Pancreas (tissue), 10 donors: ENCODE results near the gene MAP2. TPM values are rescaled to one million over a fixed set of nuclear protein-coding genes. Genes with fewer than 3 reads are reported as not detected.

ENCODE experiments used
- ATAC-seq, 4 donors: fragments of 200-7000 bp; cut with Tn5 transposase; one replicate each; pipeline versions ENCODE4 v1.8.0 to v1.9.1; 2020; ENCODE audit warnings: mild to moderate bottlenecking in 4 of 4, moderate library complexity in 4 of 4
- DNase-seq, 6 donors: peaks; one replicate each; pipeline ENCODE4 v3.0.0-alpha.2; 2020
- FAIRE-seq: peaks from 2 replicates; lab custom pipeline; 2012; peaks lifted over from hg19 to GRCh38; lab: Jason Lieb, UNC
- H3K27ac ChIP-seq, 4 donors: fragments of 200-600 bp; sonication (generic); 1 replicate in 3 of 4; 2 replicates in 1 of 4; pipeline versions ENCODE4 v1.5.0 to v1.8.0; 2020
- H3K27me3 ChIP-seq, 4 donors: fragments of 200-600 bp; one replicate each; pipeline ENCODE4 v1.8.0; 2021
- H3K36me3 ChIP-seq, 3 donors: fragments of 200-600 bp; sonication (generic) in 1 of 3; one replicate each; pipeline versions ENCODE4 v1.5.0 to v1.8.0; 2020 to 2021
- H3K4me1 ChIP-seq, 3 donors: fragments of 200-600 bp; one replicate each; pipeline ENCODE4 v1.8.0; 2021
- H3K4me3 ChIP-seq, 4 donors: fragments of 200-600 bp; sonication (generic) in 2 of 4; one replicate each; pipeline versions ENCODE4 v1.5.0 to v1.8.0; 2020 to 2021
- H3K9me3 ChIP-seq, 4 donors: fragments of 200-600 bp; one replicate each; pipeline ENCODE4 v1.8.0; 2021
- CTCF ChIP-seq, 4 donors: fragments of 200-600 bp; sonication (generic) in 3 of 4; IDR thresholded peaks; one replicate each; pipeline versions ENCODE4 v1.5.0 to v1.8.0; 2021; ENCODE audit warnings: antibody characterized with exemption in 4 of 4
- WGBS, 2 donors: extraction: QIAGEN DNeasy Blood & Tissue Kit; methylation state at CpG; one replicate each; pipeline ENCODE4 v1.1.7; 2013; 5-methylcytosine and 5-hydroxymethylcytosine counted together
- intact Hi-C, 3 donors: fragments of 100-400 bp; cut with DNase I; formaldehyde crosslinking; loops; one replicate each; pipeline versions ENCODE4 v1.11.1 to v1.14.2; 2022
- polyA plus RNA-seq, 2 donors: library from polyadenylated mRNA; stranded (reverse); fragments of 200-250 nt; gene quantifications; one replicate each; pipeline ENCODE4 v1.2.3, GENCODE V29; 2013
- total RNA-seq, 6 donors: library from RNA; stranded (reverse); fragmentation: NEBNext Ultra II Directional in 4 of 6; extraction: Animal tissue kit (Norgen Biotek cat#: 25700) in 4 of 6; gene quantifications; one replicate each; pipeline versions ENCODE4 v1.2.1 to v1.2.4, GENCODE V29; 2021 to 2023
- donor health status: healthy with polysubstance abuse.
- donor health status: DM: no; HTN: no; CAD: no; lungs with moderate emphysema.
- donor health status: DM: no; HTN: no; CAD: no.
- donor health status: control.
- donor health status: control.
- donor health status: Bipolar disorder and iron deficiency.
- donor health status: DM: yes; HTN: yes; CAD: no.
- donor health status: DM: no; HTN: no; CAD: no.
- donor health status: DM: no; HTN: no; CAD: no.
- donor health status: DM: yes; HTN: yes; CAD: no.

MAP2 gene
- total and polyA plus RNA-seq, 8 donors = 6.9 to 23.9 (median 11.2) TPM

GRCh38 chr2:209696836-209697711, 273.2 kb downstream of the MAP2 start:
- Histone ChIP-seq H3K9me3 (no peaks in the 10 kb centered on the region), H3K4me3 (no peak overlapping the region), H3K27ac (no peak overlapping the region), H3K36me3 (no peaks in the 10 kb centered on the region), H3K4me1 (no peaks in the 10 kb centered on the region), H3K27me3 (no peaks in the 10 kb centered on the region)
- intact Hi-C loops = no loop called here
- 82 to 88% methylated on average over 8 of the region's 8 CpGs for WGBS, 2 donors
- TF ChIP-seq CTCF (IDR thresholded peaks at IDR 0.05) = no peak
- FAIRE-seq = no peak
- ATAC-seq = no peak
- no peak for DNase-seq

- Histone ChIP-seq H3K4me3 (no peak overlapping the region), H3K4me1 (no peaks in the 10 kb centered on the region), H3K9me3 (no peaks in the 10 kb centered on the region), H3K36me3 (no peaks in the 10 kb centered on the region), H3K27me3 (no peaks in the 10 kb centered on the region), H3K27ac (no peak overlapping the region)
- DNase-seq (no peak), FAIRE-seq (no peak), ATAC-seq (no peak)
- 75 to 80% methylated on average over 2 of the region's 2 CpGs for WGBS, 2 donors
- intact Hi-C loops = no loop called here
- TF ChIP-seq CTCF (IDR thresholded peaks at IDR 0.05) = no peak
These were observed 278.9 kb downstream of the MAP2 start for GRCh38 chr2:209702775-209703174.

- Histone ChIP-seq H3K27me3 (no peaks in the 10 kb centered on the region), H3K4me1 (no peaks in the 10 kb centered on the region), H3K36me3 (no peaks in the 10 kb centered on the region), H3K4me3 (no peak overlapping the region), H3K27ac (no peak overlapping the region), H3K9me3 (no peaks in the 10 kb centered on the region)
- intact Hi-C loops = no loop called here
- FAIRE-seq (no peak), DNase-seq (no peak), ATAC-seq (no peak)
- TF ChIP-seq CTCF (IDR thresholded peaks at IDR 0.05) = no peak
These were observed 289.4 kb downstream of the MAP2 start for GRCh38 chr2:209713219-209713618.

GRCh38 chr2:209719034-209719433, 295.2 kb downstream of the MAP2 start:
- FAIRE-seq (no peak), ATAC-seq (no peak)
- TF ChIP-seq CTCF (IDR thresholded peaks at IDR 0.05) = no peak

GRCh38 chr2:209721497-209721896, 297.6 kb downstream of the MAP2 start:
- no peak for TF ChIP-seq CTCF (IDR thresholded peaks at IDR 0.05)
- FAIRE-seq = no peak

More at GRCh38 chr2:209719034-209719433, 295.2 kb downstream of the MAP2 start:
- H3K9me3 ChIP-seq = no peaks in the 10 kb centered on the region
- H3K4me3 ChIP-seq = no peak overlapping the region
- no peak for DNase-seq
- H3K27me3 ChIP-seq = no peaks in the 10 kb centered on the region
- intact Hi-C loops = no loop called here
- H3K4me1 ChIP-seq = no peaks in the 10 kb centered on the region
- no peak overlapping the region for H3K27ac ChIP-seq
- no peaks in the 10 kb centered on the region for H3K36me3 ChIP-seq
- 83 to 86% methylated on average over 5 of the region's 5 CpGs for WGBS, 2 donors

More at GRCh38 chr2:209721497-209721896, 297.6 kb downstream of the MAP2 start:
- no peak for ATAC-seq
- DNase-seq = no peak
- intact Hi-C loops = no loop called here
- Histone ChIP-seq H3K9me3 (no peaks in the 10 kb centered on the region), H3K4me1 (no peaks in the 10 kb centered on the region), H3K27ac (no peak overlapping the region), H3K4me3 (no peak overlapping the region), H3K27me3 (no peaks in the 10 kb centered on the region), H3K36me3 (no peaks in the 10 kb centered on the region)
